AG10803 (cell line): Measurements from ENCODE around the gene DUSP7.

ENCODE experiments used
- DNase-seq: peaks from one replicate; pipeline ENCODE4 v3.0.0; 2010; ENCODE audit warnings: low read depth
- H3K4me3 ChIP-seq: 2 replicates; pipeline ENCODE4 v1.5.1; 2011; ENCODE audit warnings: mild to moderate bottlenecking, low read length, control low read depth
- TF ChIP-seq, protein P1 (sequence below): conservative IDR thresholded peaks from 2 replicates; pipeline ENCODE4 v1.5.1; 2011; ENCODE audit warnings: mild to moderate bottlenecking, low read length, control low read depth, inconsistent platforms

DUSP7 gene

DNA sequence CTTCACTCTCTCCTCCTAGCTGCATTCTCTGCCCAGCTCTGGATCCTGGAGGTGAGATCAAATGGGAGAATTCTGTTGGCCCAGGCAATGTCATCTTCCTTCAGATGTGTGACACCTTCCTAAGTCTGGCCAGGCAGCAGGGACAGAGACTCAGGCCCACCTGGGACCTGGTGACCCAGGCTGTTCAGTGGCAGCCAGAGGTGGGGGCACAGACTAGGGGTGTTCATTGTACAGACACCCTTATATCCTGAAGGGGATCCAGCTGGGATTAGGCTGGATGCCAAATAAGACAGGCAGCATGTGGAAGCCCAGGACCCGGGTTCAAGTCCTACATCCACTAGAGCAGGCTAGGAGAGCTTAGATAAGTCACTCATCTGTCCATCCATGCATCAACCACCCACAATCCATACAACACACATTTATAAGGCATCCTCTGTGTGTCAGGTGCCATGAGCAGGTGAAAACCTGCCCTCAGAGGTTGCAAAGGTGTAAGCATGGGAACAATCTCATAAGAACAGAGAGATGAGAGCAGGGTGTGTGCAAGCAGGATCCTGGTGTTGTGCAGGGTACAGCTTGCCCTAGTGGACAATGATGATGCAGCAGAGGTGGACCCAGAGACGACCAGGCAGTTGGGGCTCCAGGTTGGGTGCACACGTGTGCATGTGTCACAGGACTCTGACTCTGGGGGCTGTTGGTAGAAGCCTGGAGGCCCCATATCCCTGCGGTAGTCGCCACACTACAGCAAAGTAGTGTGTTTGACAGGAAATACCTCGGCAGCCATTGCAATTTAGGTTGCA lies 42.4 kb downstream of the DUSP7 start:
- no peak overlapping the region for H3K4me3 ChIP-seq
- DNase-seq = no peak
- TF ChIP-seq, protein P1, sequence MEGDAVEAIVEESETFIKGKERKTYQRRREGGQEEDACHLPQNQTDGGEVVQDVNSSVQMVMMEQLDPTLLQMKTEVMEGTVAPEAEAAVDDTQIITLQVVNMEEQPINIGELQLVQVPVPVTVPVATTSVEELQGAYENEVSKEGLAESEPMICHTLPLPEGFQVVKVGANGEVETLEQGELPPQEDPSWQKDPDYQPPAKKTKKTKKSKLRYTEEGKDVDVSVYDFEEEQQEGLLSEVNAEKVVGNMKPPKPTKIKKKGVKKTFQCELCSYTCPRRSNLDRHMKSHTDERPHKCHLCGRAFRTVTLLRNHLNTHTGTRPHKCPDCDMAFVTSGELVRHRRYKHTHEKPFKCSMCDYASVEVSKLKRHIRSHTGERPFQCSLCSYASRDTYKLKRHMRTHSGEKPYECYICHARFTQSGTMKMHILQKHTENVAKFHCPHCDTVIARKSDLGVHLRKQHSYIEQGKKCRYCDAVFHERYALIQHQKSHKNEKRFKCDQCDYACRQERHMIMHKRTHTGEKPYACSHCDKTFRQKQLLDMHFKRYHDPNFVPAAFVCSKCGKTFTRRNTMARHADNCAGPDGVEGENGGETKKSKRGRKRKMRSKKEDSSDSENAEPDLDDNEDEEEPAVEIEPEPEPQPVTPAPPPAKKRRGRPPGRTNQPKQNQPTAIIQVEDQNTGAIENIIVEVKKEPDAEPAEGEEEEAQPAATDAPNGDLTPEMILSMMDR = no peak

DNA sequence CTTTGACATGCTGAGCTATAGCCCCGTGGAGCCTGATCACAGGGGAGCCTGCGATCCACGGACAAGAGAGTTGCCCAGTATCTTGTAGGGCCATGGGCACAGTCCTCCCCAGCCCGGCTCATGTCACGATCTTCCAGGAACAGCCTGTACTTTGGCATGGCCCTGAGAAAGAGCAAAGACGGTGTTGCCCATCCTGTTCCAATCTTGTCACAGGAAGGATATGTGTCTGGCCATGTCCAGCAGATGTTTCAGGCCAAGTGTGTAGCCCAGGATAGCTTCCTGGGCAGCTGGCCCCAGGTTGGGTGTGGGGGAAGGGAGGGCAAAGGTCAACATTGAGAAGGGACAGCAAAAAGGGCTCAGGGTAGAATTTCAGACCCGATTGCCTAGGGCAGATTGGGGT lies 43.7 kb downstream of the DUSP7 start:
- no peak for DNase-seq
- TF ChIP-seq, protein P1 = no peak
- no peak overlapping the region for H3K4me3 ChIP-seq

DNA sequence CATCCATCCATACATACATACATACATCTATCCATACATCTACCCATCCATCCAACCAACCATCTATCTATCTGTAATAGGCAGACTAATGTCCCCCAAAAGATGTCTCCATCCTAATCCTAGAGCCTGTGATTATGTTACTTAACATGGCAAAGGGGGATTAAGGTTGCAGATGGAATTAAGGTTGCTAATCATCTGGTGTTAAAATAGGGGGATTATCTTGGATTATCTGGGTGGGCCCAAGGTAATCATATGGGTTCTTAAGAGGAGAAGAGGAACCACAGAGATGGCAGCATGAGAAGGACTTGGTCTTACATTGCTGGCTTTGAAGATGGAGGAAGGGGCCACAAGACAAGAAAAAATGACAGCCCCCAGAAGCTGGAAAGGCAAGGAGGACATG lies 45.9 kb downstream of the DUSP7 start:
- H3K4me3 ChIP-seq = no peak overlapping the region
- TF ChIP-seq, protein P1 = no peak
- no peak for DNase-seq

GRCh38 chr3:52007291-52007690 lies 49.1 kb downstream of the DUSP7 start:
- TF ChIP-seq, protein P1 = no peak
- H3K4me3 ChIP-seq = no peak overlapping the region
- no peak for DNase-seq

DNA sequence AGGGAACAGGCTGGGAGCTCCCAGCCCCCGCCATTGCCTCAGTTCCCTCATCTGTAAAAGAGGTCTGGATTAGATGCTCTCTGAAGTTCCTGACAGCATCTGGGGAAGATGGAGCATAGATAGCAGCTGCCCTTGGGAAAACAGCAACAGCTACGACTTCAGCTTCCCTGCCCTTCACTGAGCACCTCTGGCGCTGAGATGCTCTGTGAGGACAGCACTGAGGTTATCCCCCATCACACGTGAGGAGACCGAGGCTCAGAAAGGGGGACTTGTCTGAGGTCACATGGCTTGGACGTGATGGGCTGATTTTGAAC lies 49.6 kb downstream of the DUSP7 start:
- TF ChIP-seq, protein P1 = no peak
- no peak for DNase-seq
- no peak overlapping the region for H3K4me3 ChIP-seq

GRCh38 chr3:52006017-52006819 lies 50.2 kb downstream of the DUSP7 start:
- TF ChIP-seq, protein P1 = no peak
- DNase-seq = no peak
- H3K4me3 ChIP-seq = no peak overlapping the region

- no peak overlapping the region for H3K4me3 ChIP-seq
- peak; percentile 48 for DNase-seq
- TF ChIP-seq, protein P1 = no peak
Observed at GRCh38 chr3:52005571-52005986, 50.8 kb downstream of the DUSP7 start.
